DND-41 (cell line): Measurements from ENCODE around the gene PCK1.
A peak's percentile ranks its signal among the peaks of the same experiment; 100 is the strongest.

ENCODE experiments used
- ATAC-seq: fragments of 200-7000 bp; cut with Tn5 transposase; 3 replicates; pipeline ENCODE4 v1.9.1; 2021; ENCODE audit warnings: low read depth; ENCODE audit not compliant: insufficient read depth
- DNase-seq: peaks from one replicate; pipeline ENCODE4 v3.0.0-alpha.2; 2020
- H2AFZ ChIP-seq: 2 replicates; pipeline ENCODE4 v1.6.0; 2012; ENCODE audit warnings: low read depth, low read length
- H3K27ac ChIP-seq: 2 replicates; pipeline ENCODE4 v1.5.1; 2012; ENCODE audit warnings: low read length, inconsistent platforms
- H3K27me3 ChIP-seq: fragments of 200-600 bp; sonication (generic); 2 replicates; pipeline ENCODE4 v1.6.0; 2012; ENCODE audit warnings: low read length, mild to moderate bottlenecking, inconsistent platforms; ENCODE audit not compliant: insufficient read depth, poor library complexity
- H3K36me3 ChIP-seq: 2 replicates; pipeline ENCODE4 v1.5.1; 2012; ENCODE audit warnings: low read length, inconsistent platforms; ENCODE audit not compliant: insufficient read depth
- H3K4me1 ChIP-seq: 2 replicates; pipeline ENCODE4 v1.5.1; 2012; ENCODE audit warnings: mild to moderate bottlenecking, low read length; ENCODE audit not compliant: insufficient read depth
- H3K4me2 ChIP-seq: 2 replicates; pipeline ENCODE4 v1.6.0; 2012; ENCODE audit warnings: mild to moderate bottlenecking, moderate library complexity, low read length, inconsistent platforms; ENCODE audit not compliant: insufficient read depth
- H3K4me3 ChIP-seq, 2 experiments: fragments of 200-600 bp in 1 of 2; shearing (Covaris generic) in 1 of 2; 2 replicates each; pipeline ENCODE4 v1.5.1; 2012 to 2016; ENCODE audit warnings: inconsistent platforms in 2 of 2, low read length in 2 of 2, mild to moderate bottlenecking in 2 of 2, low read depth in 1 of 2, moderate library complexity in 1 of 2
- H3K79me2 ChIP-seq: 2 replicates; pipeline ENCODE4 v1.6.0; 2012; ENCODE audit warnings: low read length, inconsistent platforms; ENCODE audit not compliant: insufficient read depth
- H3K9ac ChIP-seq: 2 replicates; pipeline ENCODE4 v1.6.0; 2012; ENCODE audit warnings: low read depth, mild to moderate bottlenecking, inconsistent platforms, low read length, moderate library complexity
- H3K9me3 ChIP-seq: 2 replicates; pipeline ENCODE4 v1.5.1; 2012; ENCODE audit warnings: low read length, moderate library complexity, mild to moderate bottlenecking, inconsistent platforms; ENCODE audit not compliant: insufficient read depth, severe bottlenecking
- H4K20me1 ChIP-seq: 2 replicates; pipeline ENCODE4 v1.6.0; 2012; ENCODE audit warnings: low read length; ENCODE audit not compliant: insufficient read depth
- EZH2 ChIP-seq: IDR thresholded peaks from 3 replicates; pipeline ENCODE4 v1.6.1; 2012; ENCODE audit warnings: borderline replicate concordance, low read depth, mild to moderate bottlenecking, moderate library complexity, low read length, inconsistent platforms; ENCODE audit not compliant: severe bottlenecking
- TF ChIP-seq, protein P1 (sequence below): IDR thresholded peaks from 2 replicates; pipeline ENCODE4 v1.5.1; 2012; ENCODE audit warnings: borderline replicate concordance, low read length, moderate library complexity, mild to moderate bottlenecking; ENCODE audit not compliant: poor library complexity, severe bottlenecking; ENCODE audit errors: extremely low read depth

Gene PCK1

DNA sequence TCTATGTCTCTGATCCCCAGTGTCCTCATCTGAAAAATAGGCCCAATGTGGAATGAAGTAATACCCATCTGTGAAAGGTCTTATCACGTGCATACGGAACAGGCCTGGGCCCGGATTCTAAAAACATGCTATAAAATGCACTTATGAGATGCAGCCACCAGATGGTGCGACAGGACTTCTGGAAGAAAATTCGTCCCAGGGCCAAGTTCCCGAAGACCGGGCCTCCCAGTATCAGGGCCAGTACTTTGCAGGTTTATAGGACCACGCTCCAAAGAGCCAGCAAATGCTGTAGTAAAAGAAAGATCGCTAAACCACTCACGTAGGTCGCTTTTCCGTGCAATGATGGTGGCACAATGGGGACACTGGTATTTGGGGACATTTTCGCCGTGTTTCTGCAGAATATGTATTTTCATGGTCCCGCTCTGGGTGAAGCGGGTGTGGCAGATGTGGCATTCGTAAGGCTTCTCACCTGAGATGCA lies 46.6 kb upstream of the PCK1 start:
- TF ChIP-seq, protein P1, sequence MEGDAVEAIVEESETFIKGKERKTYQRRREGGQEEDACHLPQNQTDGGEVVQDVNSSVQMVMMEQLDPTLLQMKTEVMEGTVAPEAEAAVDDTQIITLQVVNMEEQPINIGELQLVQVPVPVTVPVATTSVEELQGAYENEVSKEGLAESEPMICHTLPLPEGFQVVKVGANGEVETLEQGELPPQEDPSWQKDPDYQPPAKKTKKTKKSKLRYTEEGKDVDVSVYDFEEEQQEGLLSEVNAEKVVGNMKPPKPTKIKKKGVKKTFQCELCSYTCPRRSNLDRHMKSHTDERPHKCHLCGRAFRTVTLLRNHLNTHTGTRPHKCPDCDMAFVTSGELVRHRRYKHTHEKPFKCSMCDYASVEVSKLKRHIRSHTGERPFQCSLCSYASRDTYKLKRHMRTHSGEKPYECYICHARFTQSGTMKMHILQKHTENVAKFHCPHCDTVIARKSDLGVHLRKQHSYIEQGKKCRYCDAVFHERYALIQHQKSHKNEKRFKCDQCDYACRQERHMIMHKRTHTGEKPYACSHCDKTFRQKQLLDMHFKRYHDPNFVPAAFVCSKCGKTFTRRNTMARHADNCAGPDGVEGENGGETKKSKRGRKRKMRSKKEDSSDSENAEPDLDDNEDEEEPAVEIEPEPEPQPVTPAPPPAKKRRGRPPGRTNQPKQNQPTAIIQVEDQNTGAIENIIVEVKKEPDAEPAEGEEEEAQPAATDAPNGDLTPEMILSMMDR, result peak; percentile 60
- TF ChIP-seq EZH2, result no peak
- H3K36me3 ChIP-seq, result no peaks in the 10 kb centered on the region
- H3K4me1 ChIP-seq, result no peaks in the 10 kb centered on the region
- ATAC-seq (no peak), DNase-seq (peak; percentile 21)
- H3K27me3 ChIP-seq, result peaks cover 29% of the 10 kb centered on the region
- H2AFZ ChIP-seq, result no peak overlapping the region
- no peaks in the 10 kb centered on the region for H3K9me3 ChIP-seq
- H3K4me3 ChIP-seq, result no peak overlapping the region
- H3K4me2 ChIP-seq, result no peak overlapping the region
- no peak overlapping the region for H3K9ac ChIP-seq
- H3K79me2 ChIP-seq, result no peaks in the 10 kb centered on the region
- H3K27ac ChIP-seq, result no peak overlapping the region
- H4K20me1 ChIP-seq, result no peaks in the 10 kb centered on the region

DNA sequence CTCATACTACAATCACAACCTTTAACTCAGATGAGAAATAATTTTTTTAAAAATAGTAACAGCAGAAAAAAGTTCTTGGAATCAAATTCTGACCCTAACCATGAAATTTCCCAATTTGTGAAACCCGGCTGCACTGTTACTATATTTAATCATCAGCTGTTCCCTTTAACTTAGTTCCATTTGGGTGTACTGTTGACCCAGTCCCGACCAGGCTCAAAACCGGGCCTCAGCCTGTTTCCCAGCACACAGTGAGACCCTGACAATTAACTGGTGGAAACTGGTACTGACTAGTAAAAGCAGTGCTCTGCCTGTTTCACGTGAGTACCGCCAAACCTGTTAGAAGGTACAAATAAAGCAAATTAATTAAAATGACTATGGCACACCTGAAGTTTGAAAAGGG lies 43.0 kb upstream of the PCK1 start:
- Histone ChIP-seq H3K4me3 (no peak overlapping the region), H2AFZ (no peak overlapping the region), H3K4me1 (no peaks in the 10 kb centered on the region), H3K27me3 (peaks cover 34% of the 10 kb centered on the region), H3K9ac (no peak overlapping the region), H3K4me2 (no peak overlapping the region), H4K20me1 (no peaks in the 10 kb centered on the region), H3K9me3 (no peaks in the 10 kb centered on the region), H3K79me2 (no peaks in the 10 kb centered on the region), H3K27ac (no peak overlapping the region), H3K36me3 (no peaks in the 10 kb centered on the region)
- TF ChIP-seq, protein P1, result no peak
- TF ChIP-seq EZH2, result no peak
- ATAC-seq (no peak), DNase-seq (no peak)

DNA sequence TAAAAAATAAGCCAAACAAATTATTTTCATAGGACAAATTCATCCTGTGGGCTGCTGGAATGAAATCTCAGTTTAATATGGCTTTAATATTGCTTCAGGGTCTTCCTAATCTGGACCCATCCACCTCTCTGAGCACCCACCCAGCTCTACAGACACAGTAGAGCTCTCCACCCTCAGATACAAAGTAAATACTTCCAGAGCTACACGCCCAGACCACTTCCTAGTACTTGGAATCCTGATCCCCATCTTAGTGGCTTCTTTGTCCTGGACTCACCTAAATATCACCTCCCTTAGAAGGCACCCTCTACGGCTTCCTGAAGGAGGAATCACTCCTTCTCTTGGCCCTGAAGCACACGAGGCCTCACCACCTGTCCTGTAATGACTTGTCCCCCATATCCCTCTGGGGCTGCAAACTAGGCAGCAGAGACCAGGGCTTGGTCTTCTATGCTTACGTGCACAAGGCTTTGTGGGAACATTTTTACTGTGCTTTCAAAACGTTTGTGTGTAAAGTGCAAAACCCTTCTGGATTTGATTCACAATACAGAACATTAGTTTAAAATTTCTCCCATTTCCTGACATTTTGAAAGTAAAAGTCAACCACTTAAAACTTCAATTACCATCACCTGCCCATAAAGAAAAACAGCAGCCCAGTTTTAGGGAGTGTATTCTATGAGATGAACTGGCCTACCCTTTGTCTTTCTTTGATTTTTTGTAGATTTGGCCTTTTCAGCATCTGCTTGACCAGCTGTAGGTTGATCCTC lies 38.4 kb upstream of the PCK1 start:
- Histone ChIP-seq H3K4me2 (no peak overlapping the region), H3K27me3 (peaks cover 27% of the 10 kb centered on the region), H3K9me3 (no peaks in the 10 kb centered on the region), H3K9ac (no peak overlapping the region), H3K4me1 (no peaks in the 10 kb centered on the region), H3K4me3 (no peak overlapping the region), H3K79me2 (no peaks in the 10 kb centered on the region), H2AFZ (no peak overlapping the region), H4K20me1 (no peaks in the 10 kb centered on the region), H3K36me3 (no peaks in the 10 kb centered on the region), H3K27ac (no peak overlapping the region)
- ATAC-seq (no peak), DNase-seq (no peak)
- no peak for TF ChIP-seq EZH2
- TF ChIP-seq, protein P1, result no peak
